ENCODE results near the gene MOB3B. TPM values are rescaled to one million over a fixed set of nuclear protein-coding genes. Genes with fewer than 3 reads are reported as not detected.

Gene MOB3B
- polyA plus RNA-seq, 1 of the 3 experiments (the other 2 are of a cell fraction): 0.90 TPM

- TF ChIP-seq IRF3 (IDR thresholded peaks at IDR 0.05; ENCODE audit: low read depth, low read length) (no peak), POLR2AphosphoS5 (IDR thresholded peaks at IDR 0.05; ENCODE audit: low read depth, low read length) (no peak), EP300 (IDR thresholded peaks at IDR 0.05; ENCODE audit: borderline replicate concordance in 1 of 2, low read depth in 1 of 2, low read length in 1 of 2) (no peak), MEF2A (IDR thresholded peaks at IDR 0.05; ENCODE audit: borderline replicate concordance, low read depth) (no peak)
Measured at GRCh38 chr9:27383524-27383923, 146.1 kb downstream of the MOB3B start (continued).

GRCh38 chr9:27382975-27383374, 146.6 kb downstream of the MOB3B start:
- 92% methylated on average over 2 of the region's 2 CpGs for WGBS (ENCODE audit: low lambda C conversion rate)
- no peak for DNase-seq
- Histone ChIP-seq H4K20me1 (ENCODE audit: insufficient read depth) (no peaks in the 10 kb centered on the region), H3K9ac (no peak overlapping the region), H3K4me1 (ENCODE audit: control insufficient read depth in 1 of 2, insufficient read depth in 2 of 2, low read depth in 1 of 2, low read length in 1 of 2) (peaks cover 0 to 12% of the 10 kb centered on the region in 2 experiments; a peak in 2 of 4 replicates), H3K79me2 (ENCODE audit: insufficient read depth) (no peaks in the 10 kb centered on the region), H3K4me2 (no peak overlapping the region), H3K27ac (ENCODE audit: low read depth in 2 of 2, low read length in 1 of 2) (no peak overlapping the region), H3K9me3 (no peaks in the 10 kb centered on the region), H3K4me3 (ENCODE audit: low read depth in 2 of 2, low read length in 1 of 2) (no peak overlapping the region), H3K27me3 (ENCODE audit: insufficient read depth) (no peaks in the 10 kb centered on the region), H2AFZ (ENCODE audit: low read depth) (no peak overlapping the region), H3K36me3 (replicated peaks in 1 of 2; ENCODE audit: control insufficient read depth in 1 of 2, insufficient read depth in 2 of 2, low read length in 1 of 2) (no peaks in the 10 kb centered on the region), H3K9me2 (no peaks in the 10 kb centered on the region), H3F3A (replicated peaks; ENCODE audit: insufficient read depth) (no peaks in the 10 kb centered on the region)
- TF ChIP-seq FOXM1 (IDR thresholded peaks at IDR 0.05; ENCODE audit: low read depth): no peak
- TF ChIP-seq SIN3A (IDR thresholded peaks at IDR 0.05; ENCODE audit: borderline replicate concordance, low read depth, low read length): no peak
- TF ChIP-seq JUND (IDR thresholded peaks at IDR 0.05): no peak
- TF ChIP-seq NFIC (IDR thresholded peaks at IDR 0.05; ENCODE audit: borderline replicate concordance): no peak
- TF ChIP-seq RAD21 (IDR thresholded peaks at IDR 0.05; ENCODE audit: low read length): no peak
- no peak for TF ChIP-seq MEF2A (IDR thresholded peaks at IDR 0.05; ENCODE audit: borderline replicate concordance, low read depth)
- TF ChIP-seq YY1 (IDR thresholded peaks at IDR 0.05; ENCODE audit: low read depth): no peak
- TF ChIP-seq PBX3 (IDR thresholded peaks at IDR 0.05): no peak
- no peak for TF ChIP-seq RFX5 (IDR thresholded peaks at IDR 0.05; ENCODE audit: low read length)
- no peak for TF ChIP-seq ELF1 (IDR thresholded peaks at IDR 0.05)
- TF ChIP-seq NRF1 (IDR thresholded peaks at IDR 0.05; ENCODE audit: low read depth, low read length): no peak
- no peak for TF ChIP-seq FOXJ3 (CRISPR knock-in tag; IDR thresholded peaks at IDR 0.05)
- no peak for TF ChIP-seq REST (IDR thresholded peaks at IDR 0.05; ENCODE audit: low read depth, low read length)
- no peak for TF ChIP-seq IRF3 (IDR thresholded peaks at IDR 0.05; ENCODE audit: low read depth, low read length)
- TF ChIP-seq FOSL2 (IDR thresholded peaks at IDR 0.05; ENCODE audit: borderline replicate concordance, low read depth): no peak
- no peak for TF ChIP-seq GABPA (IDR thresholded peaks at IDR 0.05; ENCODE audit: low read depth)
- TF ChIP-seq EZH2phosphoT487 (IDR thresholded peaks at IDR 0.05; ENCODE audit: borderline replicate concordance, low read depth): no peak
- ChIA-PET POLR2A (no interaction called here), CTCF (interaction anchor here (1.4 kb wide), 1 partner anchor 10 kb away, joined by 3 read pairs; no protein-coding TSS in a partner anchor)
